HG02970 (cell line): ENCODE data around the gene SMNDC1.
A peak's percentile ranks its signal among the peaks of the same experiment; 100 is the strongest.
"Not testable (repeated sequence)": the region's sequence is repeated elsewhere in the genome, so short reads cannot be mapped to it uniquely, and the experiment has no call there.

Experiments
- ATAC-seq: cut with Tn5 transposase; IDR thresholded peaks from one replicate; pipeline ENCODE4 v1.9.1; 2021; ENCODE audit warnings: mild to moderate bottlenecking, moderate library complexity, moderate number of reproducible peaks; ENCODE audit not compliant: unreplicated experiment, low FRiP score

The SMNDC1 gene

GRCh38 chr10:110304780-110305421, at the start of gene SMNDC1:
SMNDC1 (minus strand) TSS chr10:110304920; CDS start chr10:110303587, 1,333 bp downstream.
- ATAC-seq: peak; percentile 96

DNA sequence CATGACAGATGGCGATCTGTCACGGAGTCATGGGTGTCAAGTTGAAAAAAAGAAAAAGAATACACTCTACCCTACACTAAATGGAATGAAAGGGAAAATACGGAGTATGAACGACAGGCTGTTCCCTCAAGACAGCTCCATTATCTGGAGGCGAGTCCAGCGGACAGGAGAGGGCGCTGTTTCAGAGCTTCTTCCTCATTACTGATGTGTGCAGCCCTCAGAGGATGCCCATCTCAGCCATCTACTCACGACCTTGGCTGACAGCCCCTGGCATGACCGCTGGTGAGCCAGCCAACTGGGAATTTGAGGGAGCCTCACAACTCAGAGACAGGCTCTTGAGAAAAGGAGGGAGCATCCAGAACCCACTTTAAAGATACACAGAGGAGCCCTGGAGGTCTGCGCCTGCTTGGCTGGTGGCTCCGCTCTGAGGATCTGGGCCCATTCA, 49.6 kb upstream of the SMNDC1 start:
- ATAC-seq: no peak

DNA sequence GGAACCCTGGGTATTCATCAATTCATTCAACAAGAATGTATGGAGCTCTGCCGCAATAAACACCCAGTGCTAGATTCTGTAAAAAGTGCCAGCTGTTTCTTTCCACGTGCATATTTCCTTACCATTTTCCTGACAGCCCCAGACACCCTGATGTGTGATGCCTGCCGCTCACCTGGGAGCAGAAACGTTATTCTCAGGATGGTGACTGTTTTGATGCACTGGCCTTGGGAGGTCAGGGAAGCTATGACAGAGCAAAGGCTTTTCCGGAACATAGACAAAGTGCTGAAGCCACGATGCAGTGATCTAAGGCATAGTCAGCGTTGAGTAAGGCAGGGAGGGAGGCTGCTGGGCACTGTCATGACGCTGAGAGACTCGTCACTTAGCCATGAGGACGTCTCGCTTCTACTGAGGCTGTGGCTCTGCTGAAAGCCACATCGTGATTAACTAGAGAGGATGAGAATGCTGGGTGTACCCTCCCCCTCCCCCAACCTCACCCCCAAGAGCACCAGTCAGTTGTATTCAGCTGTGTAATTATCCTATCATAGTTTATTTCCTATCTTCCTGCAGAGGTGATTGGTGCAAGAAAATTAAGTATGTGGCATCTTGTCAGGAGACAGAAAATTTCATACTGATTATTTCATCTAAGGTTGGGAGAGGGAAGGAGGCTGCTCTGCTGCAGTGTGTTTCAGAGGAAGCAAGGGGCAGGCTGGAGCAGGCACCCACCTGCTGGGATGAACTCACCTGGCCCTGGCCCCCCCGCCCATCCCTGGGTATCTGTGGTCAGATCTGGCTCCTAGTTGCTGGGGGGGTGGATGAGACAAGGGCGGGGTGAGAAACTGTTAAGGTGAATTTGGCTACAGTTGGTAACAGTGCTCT, 48.8 kb upstream of the SMNDC1 start:
- no peak for ATAC-seq

- ATAC-seq: no peak
These were observed 48.2 kb upstream of the SMNDC1 start for GRCh38 chr10:110352930-110353243.

DNA sequence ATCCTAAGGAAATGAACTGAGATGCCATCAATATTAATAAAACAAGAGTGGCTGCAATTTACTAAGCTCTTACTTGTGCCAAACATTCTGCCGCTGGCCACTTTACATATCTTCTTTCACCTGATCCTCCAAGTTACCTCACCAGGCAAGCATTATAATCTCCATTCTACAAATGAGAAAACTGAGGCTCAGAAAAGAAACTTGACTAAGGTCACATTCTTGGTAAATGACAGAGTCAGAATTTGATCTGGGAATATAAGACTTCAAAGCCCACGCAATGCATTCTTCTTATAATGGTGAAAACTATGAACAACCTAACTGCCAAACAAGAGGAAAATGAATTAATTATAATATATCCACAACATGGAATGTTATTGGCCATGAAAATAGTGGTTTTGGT, 46.1 kb upstream of the SMNDC1 start:
- ATAC-seq: no peak

DNA sequence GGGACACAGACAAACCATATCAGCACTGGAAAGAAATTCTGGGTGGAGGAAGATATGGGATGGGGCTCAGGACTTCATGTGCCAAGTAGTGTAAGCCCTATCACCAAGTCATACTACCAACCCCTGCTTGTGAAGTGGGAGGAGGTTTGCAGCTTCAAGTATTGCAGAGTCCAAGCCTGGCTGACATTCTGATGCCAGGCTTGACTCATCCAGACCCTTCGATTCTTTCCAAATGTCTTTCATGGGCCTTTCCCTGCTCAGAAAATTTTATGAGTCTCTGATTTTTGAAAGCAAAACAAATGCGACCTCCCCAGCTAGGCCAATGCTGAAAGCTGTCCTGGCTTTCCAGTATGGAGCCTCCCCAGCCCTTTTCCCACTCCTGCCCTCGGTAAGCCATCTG, 45.1 kb upstream of the SMNDC1 start:
- no peak for ATAC-seq

GRCh38 chr10:110349386-110349785, 44.7 kb upstream of the SMNDC1 start:
- no peak for ATAC-seq

- no peak for ATAC-seq
These were observed 43.6 kb upstream of the SMNDC1 start for GRCh38 chr10:110348336-110348735.

DNA sequence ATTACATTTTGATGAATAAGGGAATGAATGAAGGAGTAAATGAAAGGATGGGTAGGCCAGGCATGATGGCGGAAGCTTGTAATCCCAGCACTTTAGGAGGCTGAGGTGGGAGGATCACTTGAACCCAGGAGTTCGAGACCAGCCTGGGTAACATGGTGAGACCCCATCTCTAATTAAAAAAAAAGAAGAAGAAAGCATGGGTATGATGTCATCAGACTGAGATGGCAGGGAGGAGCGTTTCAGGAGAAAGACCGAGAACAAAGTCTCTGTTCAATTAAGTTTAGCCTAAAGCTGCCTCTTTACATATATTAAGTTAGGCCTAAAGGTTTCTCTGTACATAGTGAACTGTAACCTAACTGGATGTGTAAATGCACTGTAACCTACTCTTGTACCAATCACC, 42.2 kb upstream of the SMNDC1 start:
- ATAC-seq: no peak

DNA sequence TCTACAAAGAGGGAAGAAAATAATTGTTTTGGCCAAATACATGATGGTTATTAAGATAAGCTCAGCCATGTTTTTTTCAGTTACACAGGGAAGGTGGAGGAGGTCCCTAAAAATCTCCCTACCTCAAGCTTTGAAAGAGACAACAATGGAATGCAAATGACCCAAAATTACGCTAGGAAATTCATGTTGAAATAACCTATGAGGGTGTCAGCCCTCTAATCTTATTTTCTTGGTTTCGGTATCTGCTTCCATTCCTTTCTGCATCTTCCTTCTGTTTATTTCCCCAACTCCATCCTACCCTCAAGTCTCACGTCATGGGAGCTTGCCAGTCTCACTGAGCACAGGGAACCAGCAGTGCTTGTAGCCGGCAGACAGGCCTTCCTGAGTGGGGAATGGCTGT, 40.6 kb upstream of the SMNDC1 start:
- no peak for ATAC-seq

- no peak for ATAC-seq
These were observed 39.9 kb upstream of the SMNDC1 start for GRCh38 chr10:110344622-110345021.

DNA sequence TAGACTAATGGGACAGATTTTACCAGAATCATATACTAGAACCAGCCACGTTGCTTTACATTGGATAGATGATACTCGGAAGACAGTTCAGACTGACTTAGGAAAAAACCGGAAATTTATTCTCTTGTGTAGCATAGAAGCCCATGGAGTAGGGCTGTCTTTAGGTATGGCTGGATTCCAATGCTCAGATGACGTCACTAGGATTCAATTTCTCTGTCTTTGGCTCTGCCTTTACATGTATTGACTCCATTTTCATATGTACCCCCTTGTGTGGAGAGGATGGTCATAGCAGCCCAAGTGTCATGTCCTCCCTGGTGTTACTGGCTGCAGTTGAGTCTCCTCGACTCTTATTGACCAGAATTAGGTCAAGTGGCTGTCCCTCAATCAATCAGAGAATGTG, 39.2 kb upstream of the SMNDC1 start:
- no peak for ATAC-seq

GRCh38 chr10:110340816-110341215, 36.1 kb upstream of the SMNDC1 start:
- ATAC-seq: no peak

GRCh38 chr10:110340122-110340521, 35.4 kb upstream of the SMNDC1 start:
- no peak for ATAC-seq

- ATAC-seq: no peak
These were observed 33.2 kb upstream of the SMNDC1 start for GRCh38 chr10:110337906-110338305.

- no peak for ATAC-seq
These were observed 32.7 kb upstream of the SMNDC1 start for GRCh38 chr10:110337401-110337800.

DNA sequence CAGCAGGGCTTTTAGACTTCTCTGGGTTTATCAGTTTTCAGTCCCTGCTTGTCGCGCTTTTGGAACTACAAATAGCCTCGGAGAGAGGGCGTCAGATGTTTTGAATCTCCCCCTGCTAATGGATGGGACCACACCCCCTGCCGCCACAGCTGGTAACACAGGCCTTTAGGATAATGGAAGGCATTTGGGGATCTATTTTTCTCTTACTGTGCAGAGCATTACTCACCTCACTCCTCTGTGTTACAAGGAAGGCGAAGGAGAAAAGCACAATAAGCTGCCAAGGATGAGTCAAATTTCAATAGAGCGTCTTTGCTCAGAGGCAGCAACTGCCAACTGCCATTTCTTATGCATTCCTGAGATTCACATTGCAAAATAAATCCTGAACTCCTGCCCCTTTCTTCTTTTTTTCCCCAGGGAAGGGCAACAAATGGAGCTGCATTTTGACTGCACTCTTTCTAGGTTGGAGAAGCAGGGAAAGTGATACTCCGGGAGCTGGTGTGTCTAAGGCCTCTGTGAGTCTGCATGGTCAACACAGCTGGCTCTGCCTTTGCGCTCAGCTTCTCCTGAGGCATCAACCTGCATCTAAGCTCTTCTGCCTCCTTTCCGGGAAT, 31.5 kb upstream of the SMNDC1 start:
- ATAC-seq: no peak

DNA sequence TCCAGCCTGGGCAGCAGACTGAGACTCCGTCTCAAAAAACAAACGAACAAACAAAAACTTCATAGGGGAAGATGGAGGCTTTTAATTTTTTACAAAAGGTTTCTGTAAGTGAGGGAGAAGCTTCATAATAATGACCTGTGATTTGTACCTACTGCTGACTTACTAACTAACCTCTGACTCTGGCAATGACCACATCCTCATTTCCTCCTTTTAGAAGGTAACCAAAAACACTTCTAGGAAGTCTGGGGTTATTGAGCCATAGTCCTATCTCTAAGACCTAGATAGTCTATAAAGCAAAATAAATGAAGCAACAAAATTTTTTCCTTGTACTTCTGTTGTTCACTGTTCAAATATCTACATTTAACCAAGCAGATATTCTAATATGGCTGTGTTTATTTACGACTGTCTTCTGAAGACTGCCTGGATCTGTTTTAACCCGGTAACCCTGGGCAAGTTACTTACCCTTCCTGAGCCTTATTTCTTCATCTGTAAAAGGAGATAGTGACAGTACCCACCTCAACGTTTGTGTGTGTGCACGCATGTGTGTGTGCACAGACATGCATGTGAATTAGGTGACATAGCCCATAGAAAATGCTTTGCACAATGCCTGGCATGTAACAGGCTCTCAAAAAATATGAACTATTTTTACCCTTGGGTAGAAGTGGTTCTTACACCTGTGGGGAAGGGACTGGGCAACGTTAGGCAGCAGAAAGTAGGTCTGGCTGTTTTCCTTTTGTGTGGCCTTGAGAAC, 30.8 kb upstream of the SMNDC1 start:
- ATAC-seq: no peak

- ATAC-seq: no peak
These were observed 29.4 kb upstream of the SMNDC1 start for GRCh38 chr10:110334061-110334656.

- not testable (repeated sequence) for ATAC-seq
These were observed 26.6 kb upstream of the SMNDC1 start for GRCh38 chr10:110331226-110331795.
